ENCODE data around the gene RAB11B. TPM values are rescaled to one million over a fixed set of nuclear protein-coding genes. Genes with fewer than 3 reads are reported as not detected.

The RAB11B gene
- total and polyA plus RNA-seq, 9 of the 15 experiments (the other 6 are each of a cell fraction or from before 2014, with no cell fraction given) = 0.74 to 71.0 (median 13.8) TPM

GRCh38 chr19:8389891-8390616, at the start of gene RAB11B (continued):
- TF ChIP-seq BRCA1 (IDR thresholded peaks at IDR 0.05) (no peak), BRCA1 (CRISPR knock-in tag; IDR thresholded peaks at IDR 0.05) (no peak), CCNT2 (IDR thresholded peaks at IDR 0.05; ENCODE audit: borderline replicate concordance, extremely low read depth, insufficient read length, low read depth, low read length) (peak; percentile 72), KDM2B (CRISPR knock-in tag; IDR thresholded peaks at IDR 0.05) (no peak), ZBTB12 (CRISPR knock-in tag; IDR thresholded peaks at IDR 0.05) (peak; percentile 93), TARDBP (IDR thresholded peaks at IDR 0.05) (peak; percentile 93), ZNF175 (CRISPR knock-in tag; IDR thresholded peaks at IDR 0.05; ENCODE audit: low read depth) (no peak), ELF4 (CRISPR knock-in tag; IDR thresholded peaks at IDR 0.05) (peak; percentile 85), SIN3B (IDR thresholded peaks at IDR 0.05; ENCODE audit: low read depth) (peak; percentile 71), BMI1 (IDR thresholded peaks at IDR 0.05; ENCODE audit: low read length) (no peak), AFF1 (IDR thresholded peaks at IDR 0.05; ENCODE audit: low read depth in 1 of 2, partially characterized antibody in 2 of 2) (no peak), ARID1B (IDR thresholded peaks at IDR 0.05) (peak; percentile 52), YY1 (IDR thresholded peaks at IDR 0.05; ENCODE audit: borderline replicate concordance in 1 of 3, control insufficient read depth in 1 of 3, extremely low read depth in 1 of 3, insufficient read depth in 3 of 3, insufficient read length in 1 of 3, insufficient replicate concordance in 2 of 3, low read depth in 1 of 3, low read length in 2 of 3) (peak in 1 of 3 experiments; percentile 41), IRF9 (tag; IDR thresholded peaks at IDR 0.05) (no peak), THRAP3 (IDR thresholded peaks at IDR 0.05; ENCODE audit: borderline replicate concordance) (no peak), XRCC3 (IDR thresholded peaks at IDR 0.05) (no peak), ZBTB9 (CRISPR knock-in tag; IDR thresholded peaks at IDR 0.05) (0 out of 2 replicates have a peak, but pooled peaks have one; percentile 44), ELF1 (tag; IDR thresholded peaks at IDR 0.05) (peak; percentile 93), JUND (IDR thresholded peaks at IDR 0.05; ENCODE audit: borderline replicate concordance, low read depth, low read length) (peak; percentile 100), JUND (tag; IDR thresholded peaks at IDR 0.05; ENCODE audit: borderline replicate concordance, low read depth, low read length) (peak; percentile 99)

Measured in K562 (cell line).